ENCODE results near the gene PHC2. TPM values are rescaled to one million over a fixed set of nuclear protein-coding genes. Genes with fewer than 3 reads are reported as not detected.

Gene PHC2
- total and polyA plus RNA-seq, 9 of the 15 experiments (the other 6 are each of a cell fraction or from before 2014, with no cell fraction given): 3.1 to 67.6 (median 34.6) TPM

- peak in 1 of 2 experiments; percentile 87; a peak in 2 of 4 replicates for TF ChIP-seq ZNF639 (CRISPR knock-in tag; conservative IDR thresholded peaks at IDR 0.05 in 1 of 2, IDR thresholded peaks at IDR 0.05 in 1 of 2)
- no peak for TF ChIP-seq ZBTB2 (IDR thresholded peaks at IDR 0.05)
- no peak for TF ChIP-seq PHTF2 (CRISPR knock-in tag; IDR thresholded peaks at IDR 0.05)
- no peak for TF ChIP-seq NR4A1 (CRISPR knock-in tag; IDR thresholded peaks at IDR 0.05)
- TF ChIP-seq NR4A1 (tag; IDR thresholded peaks at IDR 0.05): no peak
- TF ChIP-seq CREB3L1 (IDR thresholded peaks at IDR 0.05; ENCODE audit: borderline replicate concordance, low read depth): no peak
- no peak for TF ChIP-seq TEAD1 (CRISPR knock-in tag; IDR thresholded peaks at IDR 0.05)
- 0 out of 2 replicates have a peak, but pooled peaks have one; percentile 25 for TF ChIP-seq HMBOX1 (IDR thresholded peaks at IDR 0.05)
- no peak for TF ChIP-seq HMGN3 (IDR thresholded peaks at IDR 0.05; ENCODE audit: borderline replicate concordance, extremely low read depth, insufficient read length, low read depth, low read length)
- TF ChIP-seq BACH1 (tag; IDR thresholded peaks at IDR 0.05): peak; percentile 78; the same call in 1 of the 2 replicates
- TF ChIP-seq E4F1 (CRISPR knock-in tag; IDR thresholded peaks at IDR 0.05; ENCODE audit: borderline replicate concordance): no peak
- no peak for TF ChIP-seq HNRNPL (IDR thresholded peaks at IDR 0.05; ENCODE audit: low read depth, low read length)
- TF ChIP-seq MYNN (IDR thresholded peaks at IDR 0.05): no peak
- no peak for TF ChIP-seq MYNN (CRISPR knock-in tag; IDR thresholded peaks at IDR 0.05)
- TF ChIP-seq TCFL5 (CRISPR knock-in tag; conservative IDR thresholded peaks at IDR 0.05): no peak
- TF ChIP-seq NEUROD1 (IDR thresholded peaks at IDR 0.05; ENCODE audit: borderline replicate concordance, low read depth, low read length, partially characterized antibody): no peak
Observed at GRCh38 chr1:33374336-33375105, 56.4 kb downstream of the PHC2 start (continued).

Data from K562 (cell line).